ENCODE measurements around the gene PLCH2. TPM values are rescaled to one million over a fixed set of nuclear protein-coding genes. Genes with fewer than 3 reads are reported as not detected.

PLCH2 gene
- total and polyA plus RNA-seq, 2 donors (not counting 1 experiment from before 2014, with no cell fraction given), result 20.0 to 34.9 TPM

- no peak for ATAC-seq (ENCODE audit: low read depth)
These were observed 44.1 kb downstream of the PLCH2 start for GRCh38 chr1:2520206-2520605.

GRCh38 chr1:2520806-2521205, 44.7 kb downstream of the PLCH2 start:
- Mint-ChIP-seq H3K27me3 (no peaks in the 10 kb centered on the region), H3K9me3 (ENCODE audit: insufficient read depth) (no peaks in the 10 kb centered on the region), H3K4me3 (no peak overlapping the region), H3K4me1 (peaks cover 23% of the 10 kb centered on the region), H3K27ac (no peak overlapping the region)
- CTCF ChIA-PET, result no interaction called here
- H3K9me3 ChIP-seq (ENCODE audit: control extremely low read depth in 1 of 3, control insufficient read depth in 2 of 3, insufficient read depth in 1 of 3, low read length in 2 of 3), result no peaks in the 10 kb centered on the region
- intact Hi-C loops (cut with micrococcal nuclease), result no loop called here
- peaks cover 0 to 52% of the 10 kb centered on the region in 2 experiments for H3K36me3 ChIP-seq (replicated peaks in 1 of 2; ENCODE audit: control extremely low read depth in 1 of 2, control insufficient read depth in 1 of 2, extremely low read depth in 1 of 2, insufficient read depth in 2 of 2, low read length in 1 of 2)
- DNase-seq, result no peak
- H4K20me1 ChIP-seq (ENCODE audit: control insufficient read depth, insufficient read depth, low read length, poor library complexity, severe bottlenecking), result peaks cover 98% of the 10 kb centered on the region
- no peak overlapping the region for H3K4me2 ChIP-seq (replicated peaks; ENCODE audit: low read depth, low read length, poor library complexity, severe bottlenecking)
- no peak for ATAC-seq (ENCODE audit: low read depth)
- H3K9ac ChIP-seq (ENCODE audit: low read length), result no peak overlapping the region
- no peak overlapping the region for H3K4me3 ChIP-seq (ENCODE audit: control extremely low read depth in 1 of 5, extremely low read depth in 1 of 5, insufficient read depth in 1 of 5, low read depth in 2 of 5, low read length in 4 of 5)
- 99% methylated on average over 20 of the region's 21 CpGs for WGBS (ENCODE audit: insufficient coverage)
- H3K27ac ChIP-seq (ENCODE audit: low read length in 2 of 2), result no peak overlapping the region
- H3K4me1 ChIP-seq (ENCODE audit: control insufficient read depth in 2 of 2, insufficient read depth in 2 of 2, low read length in 2 of 2), result peaks cover 19 to 22% of the 10 kb centered on the region in 2 donors
- H3K27me3 ChIP-seq (replicated peaks in 1 of 4; ENCODE audit: control extremely low read depth in 1 of 4, control insufficient read depth in 3 of 4, insufficient read depth in 4 of 4, low read length in 3 of 4), result no peaks in the 10 kb centered on the region
- peaks cover 76% of the 10 kb centered on the region for H3K79me2 ChIP-seq (ENCODE audit: control insufficient read depth, insufficient read depth, low read length)
- no peak overlapping the region for H2AFZ ChIP-seq (ENCODE audit: insufficient read depth, low read depth, low read length, poor library complexity, severe bottlenecking)
- TF ChIP-seq CTCF (IDR thresholded peaks at IDR 0.05) (no peak), EZH2 (IDR thresholded peaks at IDR 0.05; ENCODE audit: borderline replicate concordance, insufficient read depth, low read depth, low read length, poor library complexity, severe bottlenecking) (no peak)
- POLR2A ChIA-PET, result interaction anchor here (0.6 kb wide), 1 partner anchor 1021 kb away, joined by 3 read pairs; no protein-coding TSS in a partner anchor

More at GRCh38 chr1:2520206-2520605, 44.1 kb downstream of the PLCH2 start:
- ChIA-PET POLR2A (interaction anchor here (0.6 kb wide), 1 partner anchor 1021 kb away, joined by 3 read pairs; no protein-coding TSS in a partner anchor), CTCF (interaction anchor here (1.0 kb wide), 1 partner anchor 267 kb away, joined by 3 read pairs; no protein-coding TSS in a partner anchor)
- H3K4me3 ChIP-seq (ENCODE audit: control extremely low read depth in 1 of 5, extremely low read depth in 1 of 5, insufficient read depth in 1 of 5, low read depth in 2 of 5, low read length in 4 of 5), result no peak overlapping the region
- no peaks in the 10 kb centered on the region for H3K9me3 ChIP-seq (ENCODE audit: control extremely low read depth in 1 of 3, control insufficient read depth in 2 of 3, insufficient read depth in 1 of 3, low read length in 2 of 3)
- H3K36me3 ChIP-seq (replicated peaks in 1 of 2; ENCODE audit: control extremely low read depth in 1 of 2, control insufficient read depth in 1 of 2, extremely low read depth in 1 of 2, insufficient read depth in 2 of 2, low read length in 1 of 2), result peaks cover 0 to 57% of the 10 kb centered on the region in 2 experiments
- H3K4me2 ChIP-seq (replicated peaks; ENCODE audit: low read depth, low read length, poor library complexity, severe bottlenecking), result no peak overlapping the region
- no peak overlapping the region for H2AFZ ChIP-seq (ENCODE audit: insufficient read depth, low read depth, low read length, poor library complexity, severe bottlenecking)
- H4K20me1 ChIP-seq (ENCODE audit: control insufficient read depth, insufficient read depth, low read length, poor library complexity, severe bottlenecking), result peaks cover 98% of the 10 kb centered on the region
- Mint-ChIP-seq H3K27ac (no peak overlapping the region), H3K4me1 (peaks cover 22% of the 10 kb centered on the region), H3K4me3 (no peak overlapping the region), H3K27me3 (no peaks in the 10 kb centered on the region), H3K9me3 (ENCODE audit: insufficient read depth) (no peaks in the 10 kb centered on the region)
- H3K4me1 ChIP-seq (ENCODE audit: control insufficient read depth in 2 of 2, insufficient read depth in 2 of 2, low read length in 2 of 2), result peaks cover 14 to 16% of the 10 kb centered on the region in 2 donors
- 96% methylated on average over 16 of the region's 20 CpGs for WGBS (ENCODE audit: insufficient coverage)
- H3K27ac ChIP-seq (ENCODE audit: low read length in 2 of 2), result no peak overlapping the region
- intact Hi-C loops (cut with micrococcal nuclease), result no loop called here
- no peak for TF ChIP-seq CTCF (IDR thresholded peaks at IDR 0.05)
- TF ChIP-seq EZH2 (IDR thresholded peaks at IDR 0.05; ENCODE audit: borderline replicate concordance, insufficient read depth, low read depth, low read length, poor library complexity, severe bottlenecking), result no peak
- no peaks in the 10 kb centered on the region for H3K27me3 ChIP-seq (replicated peaks in 1 of 4; ENCODE audit: control extremely low read depth in 1 of 4, control insufficient read depth in 3 of 4, insufficient read depth in 4 of 4, low read length in 3 of 4)
- H3K79me2 ChIP-seq (ENCODE audit: control insufficient read depth, insufficient read depth, low read length), result peaks cover 71% of the 10 kb centered on the region
- no peak overlapping the region for H3K9ac ChIP-seq (ENCODE audit: low read length)
- no peak for DNase-seq

Measured in B cell (primary cell).